Measurements from ENCODE around the gene ANO5. TPM values are rescaled to one million over a fixed set of nuclear protein-coding genes. Genes with fewer than 3 reads are reported as not detected.

Gene ANO5
- total RNA-seq, 1 experiment from 2014 or later = not detected

DNA sequence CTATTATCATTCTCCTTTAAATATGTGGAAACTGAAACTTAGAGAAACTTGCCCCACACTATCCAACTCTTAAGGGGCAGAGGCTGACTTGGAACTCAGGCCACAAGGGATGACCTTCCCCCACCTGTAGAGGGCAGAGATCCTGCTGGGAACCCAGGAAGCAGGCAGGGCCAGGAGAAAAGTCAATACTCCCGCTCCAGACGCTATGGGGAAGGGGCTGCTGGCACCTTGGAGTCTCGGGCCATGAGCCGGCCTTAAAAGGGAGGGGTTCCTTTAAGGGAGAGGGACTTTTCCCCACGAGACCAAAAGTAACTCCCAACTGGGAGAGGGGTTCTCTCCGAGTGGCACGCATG is 620 bp upstream of the ANO5 start:
- no peak overlapping the region for H2AFZ ChIP-seq (ENCODE audit: low read length)
- H3K9ac ChIP-seq (ENCODE audit: low read length) = no peak overlapping the region
- CTCF ChIA-PET = no interaction called here

DNA sequence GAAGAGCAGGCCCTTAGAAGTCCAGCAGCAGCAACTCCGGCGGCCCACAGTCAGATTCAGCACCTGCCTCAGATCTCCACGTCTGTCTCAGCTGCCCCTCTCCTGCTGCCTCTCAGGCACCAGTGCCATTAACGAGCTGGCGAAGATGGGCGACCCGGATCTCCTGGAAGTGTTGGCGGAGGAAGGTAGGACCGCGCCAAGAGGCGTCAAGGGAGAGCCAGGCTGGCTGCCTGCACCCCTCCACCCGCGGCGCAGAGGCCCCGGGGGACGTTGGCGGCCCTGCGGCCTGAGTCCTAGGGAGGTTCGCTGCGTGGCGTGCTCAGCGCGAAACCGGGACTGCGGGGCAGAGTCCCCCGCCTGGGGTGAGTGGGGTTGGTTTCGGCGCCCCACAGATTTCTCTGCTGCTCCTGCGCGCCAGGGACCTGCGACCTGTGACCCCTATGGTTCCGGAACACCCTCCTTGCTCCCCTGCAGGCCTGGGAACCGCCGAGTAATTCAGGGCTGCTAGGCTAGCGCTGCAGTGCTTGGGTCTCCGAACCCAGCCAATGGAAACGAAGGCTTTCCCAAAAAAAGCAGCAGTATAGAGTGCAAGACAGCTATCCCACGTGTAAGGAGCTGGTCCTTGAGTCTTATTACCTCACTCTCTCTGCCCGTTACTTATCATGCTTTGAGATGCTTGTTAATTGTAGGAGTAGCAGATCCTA is 615 bp downstream of the ANO5 start:
- CTCF ChIA-PET = no interaction called here
- no peak overlapping the region for H3K27ac ChIP-seq (ENCODE audit: low read length)

More for the DNA sequence above, 620 bp upstream of the ANO5 start:
- TF ChIP-seq EZH2phosphoT487 (IDR thresholded peaks at IDR 0.05; ENCODE audit: borderline replicate concordance, low read length) = no peak
- TF ChIP-seq, protein P1, sequence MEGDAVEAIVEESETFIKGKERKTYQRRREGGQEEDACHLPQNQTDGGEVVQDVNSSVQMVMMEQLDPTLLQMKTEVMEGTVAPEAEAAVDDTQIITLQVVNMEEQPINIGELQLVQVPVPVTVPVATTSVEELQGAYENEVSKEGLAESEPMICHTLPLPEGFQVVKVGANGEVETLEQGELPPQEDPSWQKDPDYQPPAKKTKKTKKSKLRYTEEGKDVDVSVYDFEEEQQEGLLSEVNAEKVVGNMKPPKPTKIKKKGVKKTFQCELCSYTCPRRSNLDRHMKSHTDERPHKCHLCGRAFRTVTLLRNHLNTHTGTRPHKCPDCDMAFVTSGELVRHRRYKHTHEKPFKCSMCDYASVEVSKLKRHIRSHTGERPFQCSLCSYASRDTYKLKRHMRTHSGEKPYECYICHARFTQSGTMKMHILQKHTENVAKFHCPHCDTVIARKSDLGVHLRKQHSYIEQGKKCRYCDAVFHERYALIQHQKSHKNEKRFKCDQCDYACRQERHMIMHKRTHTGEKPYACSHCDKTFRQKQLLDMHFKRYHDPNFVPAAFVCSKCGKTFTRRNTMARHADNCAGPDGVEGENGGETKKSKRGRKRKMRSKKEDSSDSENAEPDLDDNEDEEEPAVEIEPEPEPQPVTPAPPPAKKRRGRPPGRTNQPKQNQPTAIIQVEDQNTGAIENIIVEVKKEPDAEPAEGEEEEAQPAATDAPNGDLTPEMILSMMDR (conservative IDR thresholded peaks at IDR 0.05; ENCODE audit: low read depth, low read length) = no peak
- no peak for TF ChIP-seq EZH2 (IDR thresholded peaks at IDR 0.05; ENCODE audit: low read length, unreplicated experiment)
- H3K9me3 ChIP-seq (ENCODE audit: low read length) = no peaks in the 10 kb centered on the region
- H3K4me1 ChIP-seq (ENCODE audit: insufficient read depth, low read length) = no peaks in the 10 kb centered on the region
- no peaks in the 10 kb centered on the region for H4K20me1 ChIP-seq (ENCODE audit: low read length)
- no peaks in the 10 kb centered on the region for H3F3A ChIP-seq (ENCODE audit: low read length, unreplicated experiment)
- POLR2A ChIA-PET (ENCODE audit: unreplicated experiment) = no interaction called here
- H3K9me2 ChIP-seq (replicated peaks; ENCODE audit: low read length) = no peaks in the 10 kb centered on the region
- no TSS peak for BruUV-seq (replicated peaks)
- DNase-seq = no peak
- intact Hi-C loops (cut with micrococcal nuclease) = no loop called here
- H3K36me3 ChIP-seq (ENCODE audit: low read depth, low read length) = no peaks in the 10 kb centered on the region
- peaks cover 17% of the 10 kb centered on the region; the same call in 1 of the 2 replicates for H3K27me3 ChIP-seq (ENCODE audit: low read length)
- H3K4me3 ChIP-seq (ENCODE audit: low read length) = no peak overlapping the region
- no peak overlapping the region for H3K4me2 ChIP-seq (ENCODE audit: low read length)
- ATAC-seq = no peak
- H3K27ac ChIP-seq (ENCODE audit: low read length) = no peak overlapping the region
- no peaks in the 10 kb centered on the region for H3K79me2 ChIP-seq (ENCODE audit: low read length)

DNA sequence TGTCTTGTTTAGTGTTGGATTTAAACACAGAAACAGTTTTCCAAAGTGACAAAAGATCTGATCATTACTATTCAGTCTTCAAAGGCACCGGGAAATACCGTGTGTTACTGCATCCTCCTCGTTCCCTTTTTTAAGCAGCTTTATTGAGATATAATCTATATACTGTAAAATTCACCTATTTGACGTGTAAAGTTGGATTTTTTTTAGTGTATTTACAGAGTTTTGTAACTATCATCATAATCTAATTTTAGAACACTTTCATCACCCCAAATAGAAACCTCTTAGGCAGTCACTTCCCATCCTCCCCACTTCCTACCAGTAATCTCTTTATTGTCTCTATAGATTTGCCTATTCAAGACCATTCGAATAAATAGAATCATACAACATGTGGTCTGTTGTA is 1.4 kb downstream of the ANO5 start:
- Histone ChIP-seq H3F3A (ENCODE audit: low read length, unreplicated experiment) (no peaks in the 10 kb centered on the region), H3K4me3 (ENCODE audit: low read length) (no peak overlapping the region), H2AFZ (ENCODE audit: low read length) (no peak overlapping the region), H3K27me3 (ENCODE audit: low read length) (peaks cover 17% of the 10 kb centered on the region; the same call in 1 of the 2 replicates), H3K4me2 (ENCODE audit: low read length) (no peak overlapping the region), H3K27ac (ENCODE audit: low read length) (no peak overlapping the region), H3K4me1 (ENCODE audit: insufficient read depth, low read length) (no peaks in the 10 kb centered on the region), H3K36me3 (ENCODE audit: low read depth, low read length) (no peaks in the 10 kb centered on the region), H4K20me1 (ENCODE audit: low read length) (no peaks in the 10 kb centered on the region), H3K79me2 (ENCODE audit: low read length) (no peaks in the 10 kb centered on the region), H3K9me2 (replicated peaks; ENCODE audit: low read length) (no peaks in the 10 kb centered on the region), H3K9me3 (ENCODE audit: low read length) (no peaks in the 10 kb centered on the region), H3K9ac (ENCODE audit: low read length) (no peak overlapping the region)
- no peak for ATAC-seq
- intact Hi-C loops (cut with micrococcal nuclease) = no loop called here
- TF ChIP-seq, protein P1 (conservative IDR thresholded peaks at IDR 0.05; ENCODE audit: low read depth, low read length) = no peak
- TF ChIP-seq EZH2 (IDR thresholded peaks at IDR 0.05; ENCODE audit: low read length, unreplicated experiment) (no peak), EZH2phosphoT487 (IDR thresholded peaks at IDR 0.05; ENCODE audit: borderline replicate concordance, low read length) (no peak)
- CTCF ChIA-PET = no interaction called here
- POLR2A ChIA-PET (ENCODE audit: unreplicated experiment) = no interaction called here
- BruUV-seq (replicated peaks) = no TSS peak
- no peak for DNase-seq

More for the DNA sequence above, 615 bp downstream of the ANO5 start:
- intact Hi-C loops (cut with micrococcal nuclease) = no loop called here
- BruUV-seq (replicated peaks) = no TSS peak
- Histone ChIP-seq H3K79me2 (ENCODE audit: low read length) (no peaks in the 10 kb centered on the region), H3K4me2 (ENCODE audit: low read length) (no peak overlapping the region), H2AFZ (ENCODE audit: low read length) (no peak overlapping the region), H3K27me3 (ENCODE audit: low read length) (peaks cover 17% of the 10 kb centered on the region; the same call in 1 of the 2 replicates), H3K4me1 (ENCODE audit: insufficient read depth, low read length) (no peaks in the 10 kb centered on the region), H4K20me1 (ENCODE audit: low read length) (no peaks in the 10 kb centered on the region), H3K36me3 (ENCODE audit: low read depth, low read length) (no peaks in the 10 kb centered on the region), H3K9ac (ENCODE audit: low read length) (no peak overlapping the region), H3K4me3 (ENCODE audit: low read length) (no peak overlapping the region), H3K9me3 (ENCODE audit: low read length) (no peaks in the 10 kb centered on the region), H3K9me2 (replicated peaks; ENCODE audit: low read length) (no peaks in the 10 kb centered on the region), H3F3A (ENCODE audit: low read length, unreplicated experiment) (no peaks in the 10 kb centered on the region)
- DNase-seq (no peak), ATAC-seq (no peak)
- TF ChIP-seq, protein P1 (conservative IDR thresholded peaks at IDR 0.05; ENCODE audit: low read depth, low read length) = no peak
- TF ChIP-seq EZH2phosphoT487 (IDR thresholded peaks at IDR 0.05; ENCODE audit: borderline replicate concordance, low read length) (no peak), EZH2 (IDR thresholded peaks at IDR 0.05; ENCODE audit: low read length, unreplicated experiment) (no peak)
- POLR2A ChIA-PET (ENCODE audit: unreplicated experiment) = no interaction called here

Measured in PC-3 (cell line).